Nucleus accumbens (tissue), 56 donors: ENCODE results near the gene LETMD1.
"Not testable (repeated sequence)": the region's sequence is repeated elsewhere in the genome, so short reads cannot be mapped to it uniquely, and the experiment has no call there.

Experiments
- DNase-seq, 56 donors: peaks; one replicate each; lab custom pipeline; 2025; lab: John Stamatoyannopoulos, UW

LETMD1 gene

DNA sequence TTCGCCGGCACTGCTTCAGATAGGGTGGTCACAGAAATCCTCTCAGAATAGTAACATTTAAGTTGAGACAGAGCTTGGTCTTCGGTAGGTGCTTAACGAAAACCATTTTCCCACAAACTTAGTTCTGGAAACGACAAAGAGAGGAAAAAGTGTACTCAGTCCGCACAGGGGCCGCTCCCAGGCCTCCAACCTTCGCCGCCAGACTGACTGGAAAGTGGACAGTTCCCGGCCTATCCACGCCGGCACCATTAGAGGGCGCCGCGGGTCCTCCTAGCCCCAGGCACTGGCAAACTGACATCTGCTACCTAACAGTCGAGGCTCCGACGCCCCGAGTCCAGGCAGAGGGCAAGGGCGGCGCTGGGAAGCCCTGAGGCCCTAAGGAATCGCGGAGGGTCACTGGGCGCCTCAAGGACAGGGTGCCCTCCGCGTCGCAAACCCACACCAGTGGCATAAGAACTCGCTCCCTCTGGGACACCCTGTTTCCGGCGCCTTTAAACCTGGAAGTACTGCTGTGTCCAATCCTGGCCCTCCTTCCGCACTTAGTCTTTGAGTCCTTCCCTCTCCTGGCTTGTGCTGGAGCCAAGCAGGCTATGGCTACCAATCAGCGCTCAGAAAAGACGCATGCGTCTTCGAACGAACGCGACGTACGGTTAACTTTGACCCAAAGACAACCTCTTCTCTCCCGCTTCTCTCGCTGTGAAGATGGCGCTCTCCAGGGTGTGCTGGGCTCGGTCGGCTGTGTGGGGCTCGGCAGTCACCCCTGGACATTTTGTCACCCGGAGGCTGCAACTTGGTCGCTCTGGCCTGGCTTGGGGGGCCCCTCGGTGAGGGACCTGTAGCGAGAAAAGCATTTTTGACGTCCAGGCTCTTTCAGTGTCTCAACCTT lies at the start of gene LETMD1:
TSS of gene LETMD1 (plus strand) at position 673 of the 886 bp plus-strand sequence. CDS start at position 703, 30 bp downstream.
- peak; percentile 75 to 99 (median 96) for DNase-seq

- DNase-seq = no peak
Observed at GRCh38 chr12:50999093-50999492, 49.0 kb upstream of the LETMD1 start.

- DNase-seq = no peak
Observed at GRCh38 chr12:51000245-51000644, 47.9 kb upstream of the LETMD1 start.

DNA sequence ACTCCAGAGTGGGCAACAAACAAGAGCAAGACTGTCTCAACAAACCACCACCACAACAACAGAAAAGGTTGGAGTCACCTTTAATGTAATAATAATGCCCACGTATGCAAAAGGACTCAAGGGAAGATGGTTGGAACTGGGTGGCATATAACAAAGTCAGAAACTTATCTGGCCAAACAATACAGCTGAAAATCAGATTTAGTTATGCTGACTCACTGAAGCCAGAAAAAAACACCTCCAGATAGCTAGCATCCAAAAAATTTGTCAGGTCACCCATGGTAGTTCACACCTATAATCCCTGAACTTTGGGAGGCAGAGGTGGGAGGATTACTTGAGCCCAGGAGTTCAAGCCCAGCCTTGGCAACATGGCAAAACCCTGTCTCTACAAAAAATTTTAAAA lies 46.3 kb upstream of the LETMD1 start:
- no peak for DNase-seq

- no peak for DNase-seq
Observed at GRCh38 chr12:51004504-51004903, 43.6 kb upstream of the LETMD1 start.

DNA sequence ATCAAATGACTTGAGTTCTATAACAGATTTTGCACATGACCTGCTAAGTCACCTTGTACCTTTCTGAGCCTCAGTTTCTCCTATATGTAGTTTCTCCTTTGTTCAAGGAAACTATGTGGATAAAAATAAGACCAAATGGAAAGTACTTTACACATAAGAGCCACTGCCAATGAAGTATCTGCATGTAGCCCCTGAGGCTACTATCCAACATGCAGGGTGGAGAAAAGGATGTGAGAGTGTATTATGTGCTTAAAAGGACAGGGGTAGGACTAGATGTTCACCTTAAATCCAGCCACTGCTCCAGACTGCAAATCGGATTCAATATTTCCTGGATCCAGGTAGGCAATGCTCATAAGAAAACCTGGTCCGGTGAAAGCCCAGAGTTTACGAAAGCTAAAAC lies 43.1 kb upstream of the LETMD1 start:
- DNase-seq = no peak

DNA sequence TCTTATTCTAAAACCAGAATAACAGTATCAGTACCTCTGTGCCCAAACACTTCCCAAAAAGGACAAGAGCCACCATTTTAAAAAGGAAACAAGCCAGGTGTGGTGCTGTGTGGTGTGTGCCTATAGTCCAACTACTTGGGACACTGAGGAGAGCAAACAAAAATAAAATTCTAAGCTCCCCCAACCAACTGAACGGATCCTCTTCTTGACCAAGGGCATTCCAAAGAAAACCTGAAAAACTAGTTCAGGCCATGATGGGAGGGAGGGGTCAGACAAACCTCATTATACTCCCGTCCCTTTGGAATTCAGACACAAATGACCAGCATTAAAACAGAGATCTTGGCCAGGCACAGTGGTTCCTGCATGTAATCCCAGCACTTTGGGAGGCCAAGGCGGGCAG lies 42.5 kb upstream of the LETMD1 start:
- DNase-seq = no peak

DNA sequence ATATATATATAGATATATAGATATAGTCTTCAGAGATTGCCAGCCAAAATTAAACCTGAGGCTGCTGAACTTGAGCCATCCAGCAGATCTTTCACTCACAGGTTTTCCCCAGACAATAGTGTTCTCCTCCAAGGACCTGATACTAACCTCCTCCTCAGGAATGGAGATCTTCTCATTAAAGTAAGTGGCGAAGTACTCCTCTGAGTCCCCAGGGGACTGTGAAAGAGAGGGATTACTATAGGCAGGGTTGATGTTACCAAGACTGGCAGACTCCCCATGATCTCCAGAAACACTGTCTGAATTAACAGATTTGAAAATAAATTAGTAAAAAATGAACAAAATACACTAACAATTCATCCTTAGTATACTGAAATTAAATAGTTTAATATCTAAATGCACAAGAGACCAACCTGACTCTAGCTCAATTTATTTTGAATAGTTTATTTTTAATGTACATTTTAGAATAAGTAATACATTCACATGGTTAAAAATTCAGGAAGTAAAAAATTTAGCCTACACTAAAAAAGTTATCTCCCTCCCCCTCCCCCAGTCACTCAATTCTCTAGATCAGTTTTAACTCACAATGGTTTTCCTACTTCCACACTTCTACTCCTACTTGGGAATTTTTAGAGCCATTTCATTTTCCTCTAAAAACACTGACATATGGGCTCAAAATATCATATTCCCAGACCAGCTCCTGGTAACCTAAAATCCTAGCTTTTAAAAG lies 39.6 kb upstream of the LETMD1 start:
- no peak for DNase-seq

GRCh38 chr12:51009056-51009440 lies 39.1 kb upstream of the LETMD1 start:
- peak; percentile 12 to 90 (median 73) for DNase-seq

GRCh38 chr12:51011955-51012354 lies 36.2 kb upstream of the LETMD1 start:
- peak in 4 of 56 donors; percentile 3 to 25 (median 12) for DNase-seq

GRCh38 chr12:51012570-51013236 lies 35.4 kb upstream of the LETMD1 start:
- no peak for DNase-seq

- DNase-seq = no peak
Observed at GRCh38 chr12:51013441-51013840, 34.7 kb upstream of the LETMD1 start.

DNA sequence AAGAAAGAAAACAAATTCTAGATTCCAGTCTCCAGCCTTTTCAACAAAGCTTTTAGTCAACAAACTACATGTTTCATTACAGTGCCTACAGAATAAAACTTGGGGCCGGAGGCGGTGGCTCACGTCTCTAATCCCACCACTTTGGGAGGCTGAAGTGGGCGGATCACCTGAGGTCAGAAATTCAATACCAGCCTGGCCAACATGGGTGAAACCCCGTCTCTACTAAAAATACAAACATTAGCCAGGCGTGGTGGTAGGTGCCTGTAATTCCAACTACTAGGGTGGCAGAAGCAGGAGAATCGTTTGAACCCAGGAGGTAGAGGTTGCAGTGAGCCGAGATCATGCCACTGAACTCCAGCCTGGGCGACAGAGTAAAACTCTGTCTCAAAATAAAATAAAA lies 33.7 kb upstream of the LETMD1 start:
- DNase-seq = not testable (repeated sequence)

- no peak for DNase-seq
Observed at GRCh38 chr12:51017452-51017851, 30.7 kb upstream of the LETMD1 start.

DNA sequence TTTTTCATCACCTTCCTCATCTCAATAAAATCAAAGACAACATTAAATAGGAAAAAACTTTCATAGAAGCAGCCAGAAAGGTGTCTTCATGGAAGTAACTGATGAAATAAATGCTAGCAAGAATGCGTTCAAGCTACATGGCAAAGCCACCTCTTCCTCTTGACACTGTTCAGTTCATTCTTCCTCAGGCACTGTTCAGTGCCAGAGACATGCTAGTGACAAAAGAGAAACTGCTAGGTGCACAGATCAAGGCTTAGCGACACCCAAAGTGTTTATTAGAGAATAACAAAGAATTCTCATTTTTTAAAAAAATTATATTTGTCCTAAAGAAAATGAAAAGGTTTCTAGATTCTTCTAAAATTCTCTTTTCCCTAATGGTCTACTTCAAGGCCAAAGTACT lies 29.2 kb upstream of the LETMD1 start:
- no peak for DNase-seq

GRCh38 chr12:51019927-51020326 lies 28.2 kb upstream of the LETMD1 start:
- DNase-seq = no peak

DNA sequence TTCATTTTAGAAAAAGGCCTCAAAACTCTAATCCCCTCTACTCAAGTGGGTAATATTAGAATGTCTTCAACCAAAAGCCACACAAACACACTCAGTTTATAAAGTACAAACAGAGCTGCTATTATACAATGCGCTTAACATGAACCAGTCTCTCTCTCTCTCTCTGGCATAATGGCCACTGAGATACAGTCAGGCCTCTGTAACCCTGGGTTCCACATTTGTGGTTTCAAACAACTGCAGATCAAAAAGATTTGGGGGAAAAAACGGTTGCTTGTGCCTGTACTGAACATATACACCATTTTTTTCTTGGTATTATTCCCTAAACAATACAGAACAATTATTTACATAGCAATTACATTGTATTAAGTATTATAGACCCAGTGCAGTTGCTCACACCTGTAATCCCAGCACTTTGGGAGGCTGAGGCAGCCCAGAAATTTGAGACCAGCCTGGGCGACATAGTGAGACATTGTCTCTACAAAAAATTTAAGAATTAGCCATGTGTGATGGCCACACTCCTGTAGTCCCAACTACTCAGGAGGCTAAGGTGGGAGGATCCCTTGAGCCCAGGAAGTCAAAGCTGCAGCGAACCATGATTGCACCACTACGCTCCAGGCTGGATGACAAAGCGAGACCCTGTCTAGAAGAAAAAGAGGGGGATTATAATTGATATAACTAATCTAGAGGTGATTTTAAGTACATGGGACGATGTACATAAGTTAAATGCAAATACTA lies 27.5 kb upstream of the LETMD1 start:
- peak in 21 of 56 donors; percentile 4 to 37 (median 12) for DNase-seq

DNA sequence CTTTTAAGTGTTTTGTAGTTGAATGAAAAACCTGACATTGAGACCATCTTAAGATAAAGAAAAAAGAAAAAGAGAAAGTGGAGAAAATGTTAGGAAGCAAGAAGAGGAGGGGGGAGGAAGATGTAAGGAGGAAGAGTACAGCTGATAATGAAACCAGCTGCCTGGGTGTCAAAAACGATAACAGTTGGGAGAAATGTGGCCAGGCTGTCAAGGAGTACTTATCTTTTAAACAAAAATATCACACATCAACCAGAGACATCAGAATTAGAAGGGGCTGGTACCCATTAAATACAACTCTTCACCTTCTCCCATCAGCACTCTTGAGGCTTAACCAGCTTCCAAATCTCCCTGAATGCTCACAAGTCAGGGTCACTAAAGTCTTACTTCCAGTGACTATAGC lies 26.4 kb upstream of the LETMD1 start:
- DNase-seq = no peak

DNA sequence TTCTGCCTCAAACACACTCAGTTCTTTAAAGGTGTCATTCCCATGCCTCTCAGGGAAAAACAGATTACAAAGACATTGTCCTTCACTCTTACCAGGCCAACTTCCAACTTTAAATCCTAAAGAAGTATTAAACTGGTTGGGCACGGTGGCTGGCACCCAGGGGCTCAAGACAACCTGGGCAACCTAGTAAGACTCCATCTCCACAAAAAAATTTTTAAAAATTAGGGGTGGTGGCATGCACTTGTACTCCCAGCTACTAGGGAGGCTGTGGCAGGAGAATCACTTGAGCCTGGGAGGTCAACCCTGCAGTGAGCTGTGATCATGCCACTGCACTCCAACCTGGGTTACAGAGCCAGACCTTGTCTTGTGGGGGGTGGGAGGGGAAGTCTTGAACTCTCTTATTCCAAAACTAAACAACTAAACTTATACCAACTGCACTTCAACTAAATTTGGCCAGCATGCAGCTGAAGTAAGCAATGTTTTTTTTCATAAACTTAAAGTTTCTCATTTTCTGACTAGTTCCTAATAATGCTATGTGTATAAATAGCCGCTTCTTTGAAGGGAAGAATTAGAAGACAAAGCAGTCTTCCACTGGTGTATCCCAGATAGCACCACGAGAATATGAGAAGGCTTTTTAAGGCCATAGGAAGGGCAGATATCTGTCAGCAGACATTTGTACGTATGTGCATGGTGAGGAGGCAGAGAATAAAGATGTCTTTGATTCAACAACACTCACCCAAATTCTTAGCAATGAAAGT lies 24.3 kb upstream of the LETMD1 start:
- DNase-seq = no peak
